Kidney epithelial cell (primary cell): ENCODE data around the gene IMP3. TPM values are rescaled to one million over a fixed set of nuclear protein-coding genes. Genes with fewer than 3 reads are reported as not detected.
"Not testable (repeated sequence)": the region's sequence is repeated elsewhere in the genome, so short reads cannot be mapped to it uniquely, and the experiment has no call there.

Source experiments
- DNase-seq: peaks from one replicate; pipeline ENCODE4 v3.0.0-alpha.2; 2010; ENCODE audit warnings: low read depth
- H3K27me3 ChIP-seq: 2 replicates; pipeline ENCODE4 v1.6.0; 2011; ENCODE audit warnings: low read length; ENCODE audit not compliant: control insufficient read depth, insufficient read depth
- H3K36me3 ChIP-seq: 2 replicates; pipeline ENCODE4 v1.5.1; 2011; ENCODE audit warnings: low read length; ENCODE audit not compliant: control insufficient read depth, insufficient read depth
- H3K4me3 ChIP-seq: 2 replicates; pipeline ENCODE4 v1.5.1; 2011; ENCODE audit warnings: low read depth, mild to moderate bottlenecking, control low read depth, low read length
- total RNA-seq: library from RNA; depleted of rRNA; stranded (reverse); fragments of >200 nt; gene quantifications from 2 replicates; pipeline ENCODE4 v1.2.3, GENCODE V29; 2015
- TF ChIP-seq, protein P1 (sequence below): IDR thresholded peaks from 2 replicates; pipeline ENCODE4 v1.5.1; 2011; ENCODE audit warnings: mild to moderate bottlenecking, moderate library complexity, low read length, control low read depth, inconsistent platforms; ENCODE audit not compliant: insufficient read depth, poor library complexity, severe bottlenecking

IMP3 gene
- total RNA-seq, 1 donor from 2014 or later: 97.7 TPM

DNA sequence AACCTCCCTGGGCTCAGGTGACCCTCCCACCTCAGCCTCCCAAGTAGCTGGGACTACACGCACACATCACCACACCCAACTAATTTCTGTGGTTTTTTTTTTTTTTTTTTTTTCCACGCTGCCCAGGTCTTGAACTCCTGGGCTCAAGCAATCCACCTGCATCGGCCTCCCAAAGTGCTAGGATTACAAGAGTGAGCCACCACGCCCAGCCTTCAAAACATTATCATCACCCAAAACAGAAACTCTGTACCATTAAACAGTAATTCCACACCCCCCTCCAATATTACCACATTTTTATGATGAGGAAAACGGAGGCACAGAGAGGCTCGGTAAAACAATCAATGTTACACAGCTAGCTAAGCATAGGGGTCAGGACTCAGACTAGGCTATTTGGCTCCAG, 4.0 kb downstream of the IMP3 start:
- Histone ChIP-seq H3K4me3 (no peak overlapping the region), H3K27me3 (no peaks in the 10 kb centered on the region), H3K36me3 (no peaks in the 10 kb centered on the region)
- TF ChIP-seq, protein P1, sequence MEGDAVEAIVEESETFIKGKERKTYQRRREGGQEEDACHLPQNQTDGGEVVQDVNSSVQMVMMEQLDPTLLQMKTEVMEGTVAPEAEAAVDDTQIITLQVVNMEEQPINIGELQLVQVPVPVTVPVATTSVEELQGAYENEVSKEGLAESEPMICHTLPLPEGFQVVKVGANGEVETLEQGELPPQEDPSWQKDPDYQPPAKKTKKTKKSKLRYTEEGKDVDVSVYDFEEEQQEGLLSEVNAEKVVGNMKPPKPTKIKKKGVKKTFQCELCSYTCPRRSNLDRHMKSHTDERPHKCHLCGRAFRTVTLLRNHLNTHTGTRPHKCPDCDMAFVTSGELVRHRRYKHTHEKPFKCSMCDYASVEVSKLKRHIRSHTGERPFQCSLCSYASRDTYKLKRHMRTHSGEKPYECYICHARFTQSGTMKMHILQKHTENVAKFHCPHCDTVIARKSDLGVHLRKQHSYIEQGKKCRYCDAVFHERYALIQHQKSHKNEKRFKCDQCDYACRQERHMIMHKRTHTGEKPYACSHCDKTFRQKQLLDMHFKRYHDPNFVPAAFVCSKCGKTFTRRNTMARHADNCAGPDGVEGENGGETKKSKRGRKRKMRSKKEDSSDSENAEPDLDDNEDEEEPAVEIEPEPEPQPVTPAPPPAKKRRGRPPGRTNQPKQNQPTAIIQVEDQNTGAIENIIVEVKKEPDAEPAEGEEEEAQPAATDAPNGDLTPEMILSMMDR: no peak
- no peak for DNase-seq

DNA sequence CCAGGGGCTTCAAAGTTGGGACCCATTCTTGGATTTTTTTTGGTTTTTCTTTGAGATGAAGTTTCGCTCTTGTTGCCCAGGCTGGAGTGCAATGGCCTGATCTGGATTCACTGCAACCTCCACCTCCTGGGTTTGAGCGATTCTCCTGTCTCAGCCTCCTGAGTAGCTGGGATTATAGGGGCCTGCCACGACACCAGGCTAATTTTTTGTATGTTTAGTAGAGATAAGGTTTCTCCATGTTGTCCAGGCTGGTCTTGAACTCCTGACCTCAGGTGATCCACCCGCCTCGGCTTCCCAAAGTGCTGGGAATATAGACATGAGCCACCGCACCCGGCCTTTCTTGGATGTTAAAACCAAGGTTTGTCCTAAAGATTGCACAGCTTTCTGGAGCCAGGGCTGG, 6.1 kb downstream of the IMP3 start:
- not testable (repeated sequence) for H3K27me3 ChIP-seq, H3K4me3 ChIP-seq, H3K36me3 ChIP-seq, DNase-seq

DNA sequence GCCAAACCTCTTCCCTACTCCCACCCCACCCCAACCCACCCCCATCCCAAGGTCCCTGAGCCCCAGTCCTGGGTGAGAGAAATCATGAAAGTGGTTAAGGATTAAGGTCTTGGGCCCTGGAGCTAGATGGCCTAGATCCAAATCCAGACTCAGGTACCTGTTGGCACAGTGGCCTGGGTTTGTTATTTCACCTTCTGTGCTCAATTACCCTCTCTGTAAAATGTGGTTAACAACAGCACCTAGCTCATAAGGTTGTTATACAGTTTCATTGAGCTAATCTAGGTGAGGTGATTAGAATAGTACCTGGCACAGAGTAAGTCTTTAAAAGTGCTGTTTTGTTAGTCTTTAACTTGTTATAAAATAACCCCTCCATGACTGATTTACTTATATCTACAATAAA, 8.1 kb downstream of the IMP3 start:
- no peak for DNase-seq
- TF ChIP-seq, protein P1: no peak
- Histone ChIP-seq H3K36me3 (no peaks in the 10 kb centered on the region), H3K27me3 (no peaks in the 10 kb centered on the region), H3K4me3 (no peak overlapping the region)

DNA sequence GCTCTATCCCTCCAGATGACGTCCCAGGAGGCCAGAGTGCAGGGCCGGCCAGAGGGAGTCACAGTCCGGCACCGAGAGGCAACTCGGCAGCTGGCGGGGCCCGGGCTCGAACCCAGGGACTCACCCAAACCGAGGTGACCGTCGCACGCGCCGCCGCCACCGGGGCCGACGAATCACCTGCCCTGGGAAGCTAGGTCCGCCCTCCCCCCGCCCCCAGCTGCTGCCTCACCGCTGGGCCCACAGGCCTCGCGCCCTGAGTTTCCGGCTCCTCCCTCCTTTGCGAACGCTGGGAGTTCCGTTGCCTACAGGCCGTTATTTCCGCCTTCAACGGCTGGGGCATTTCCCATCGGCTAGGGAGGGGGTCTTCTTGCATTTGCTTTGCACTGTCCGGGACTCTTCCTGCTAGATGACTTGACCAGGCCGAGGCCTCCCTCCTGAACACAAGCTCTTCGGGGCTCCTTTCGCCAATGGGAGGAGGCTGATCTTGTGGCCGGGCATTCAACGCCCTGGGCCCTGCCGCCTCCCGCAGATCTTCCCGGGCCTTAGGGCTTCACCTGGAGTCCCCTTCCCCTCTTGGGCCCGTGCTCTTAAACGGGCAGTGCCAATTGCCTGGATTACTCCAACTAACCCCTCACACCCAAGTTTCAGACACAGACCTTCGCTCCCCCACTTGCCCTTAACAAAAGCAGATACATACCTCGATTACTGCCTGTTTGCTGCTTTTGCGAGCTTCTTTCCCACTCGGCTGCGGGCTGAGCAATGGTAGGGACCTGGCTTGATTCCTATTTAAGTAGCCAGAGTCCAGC, 14.3 kb downstream of the IMP3 start, which contains the start of gene SNUPN:
TSS of gene SNUPN (minus strand) at position 184 of the 806 bp plus-strand sequence. CDS start 4,674 bp downstream, outside the sequence.
- DNase-seq: no peak
- Histone ChIP-seq H3K4me3 (peak within 1 kb of the TSS; percentile 92), H3K27me3 (no peaks in the 10 kb centered on the region), H3K36me3 (no peaks in the 10 kb centered on the region)
- TF ChIP-seq, protein P1: no peak

DNA sequence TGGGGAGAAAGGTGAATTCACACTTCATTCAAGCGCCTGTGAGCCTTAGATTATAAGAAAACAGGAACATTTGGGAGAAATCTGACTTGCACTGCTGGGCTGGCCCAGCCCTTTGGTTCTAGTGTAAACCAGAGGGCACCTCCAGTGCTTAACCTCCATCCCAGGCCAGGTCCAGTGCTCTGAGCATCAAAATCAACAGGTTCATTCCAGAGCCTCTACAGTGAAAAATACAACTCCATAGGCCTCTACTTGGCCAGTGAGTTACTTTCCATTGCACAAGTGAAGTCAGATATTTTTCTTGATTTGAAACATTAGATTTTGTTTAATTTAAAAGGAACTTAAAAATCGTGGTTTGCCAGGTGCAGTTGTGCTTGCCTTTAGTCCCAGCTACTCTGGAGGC, 17.5 kb downstream of the IMP3 start:
- TF ChIP-seq, protein P1: no peak
- no peaks in the 10 kb centered on the region for H3K27me3 ChIP-seq
- H3K4me3 ChIP-seq: no peak overlapping the region
- H3K36me3 ChIP-seq: no peaks in the 10 kb centered on the region
- no peak for DNase-seq

DNA sequence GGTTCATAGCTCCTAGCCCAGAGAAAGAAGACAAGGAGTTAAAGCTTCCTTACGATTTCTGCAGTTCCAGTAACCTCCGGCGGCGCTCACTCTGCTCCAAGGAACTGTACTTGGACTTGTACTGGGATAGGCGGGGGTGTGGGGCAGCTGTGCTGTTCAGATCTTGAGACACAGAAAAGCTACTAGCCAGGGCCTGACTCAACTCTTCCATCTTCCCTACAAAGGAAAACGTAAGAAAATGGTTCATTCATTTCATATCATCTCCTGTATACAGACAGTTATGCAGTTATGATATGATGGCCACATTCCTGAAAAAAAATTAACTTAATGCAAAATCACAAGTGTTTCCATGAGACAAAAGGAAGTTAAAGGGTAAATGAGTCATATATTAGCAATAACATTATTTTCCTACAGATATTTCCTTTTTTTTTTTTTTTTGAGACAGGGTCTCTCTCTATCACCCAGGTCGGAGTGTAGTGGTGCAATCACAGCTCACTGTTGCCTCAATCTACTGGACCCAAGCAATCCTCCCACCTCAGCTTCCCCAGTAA, 19.1 kb downstream of the IMP3 start:
- Histone ChIP-seq H3K4me3 (no peak overlapping the region), H3K36me3 (peaks cover 1% of the 10 kb centered on the region), H3K27me3 (no peaks in the 10 kb centered on the region)
- TF ChIP-seq, protein P1: no peak
- no peak for DNase-seq
